ENCODE measurements around the gene HOXB4.
"Not testable (repeated sequence)": the region's sequence is repeated elsewhere in the genome, so short reads cannot be mapped to it uniquely, and the experiment has no call there.

HOXB4 gene

GRCh38 chr17:48535793-48536559 is 42.2 kb downstream of the HOXB4 start:
- DNase-seq (ENCODE audit: insufficient read length, low spot score); FAIRE-seq: not testable (repeated sequence)

GRCh38 chr17:48532261-48532660 is 45.9 kb downstream of the HOXB4 start:
- DNase-seq (ENCODE audit: insufficient read length, low spot score) (no peak), FAIRE-seq (no peak)

GRCh38 chr17:48530887-48531272 is 47.3 kb downstream of the HOXB4 start, which contains the start of gene HOXB1:
Gene HOXB1 (minus strand): TSS chr17:48531011. CDS start chr17:48530904, 107 bp downstream.
- FAIRE-seq (no peak), DNase-seq (ENCODE audit: insufficient read length, low spot score) (no peak)

- DNase-seq (ENCODE audit: insufficient read length, low spot score) (no peak), FAIRE-seq (no peak)
Observed at GRCh38 chr17:48530208-48530886, 47.8 kb downstream of the HOXB4 start.

GRCh38 chr17:48529683-48530009 is 48.5 kb downstream of the HOXB4 start:
- FAIRE-seq (no peak), DNase-seq (ENCODE audit: insufficient read length, low spot score) (no peak)

GRCh38 chr17:48528936-48529682 is 49.0 kb downstream of the HOXB4 start:
- DNase-seq (ENCODE audit: insufficient read length, low spot score) = no peak
- FAIRE-seq = no peak

- DNase-seq (ENCODE audit: insufficient read length, low spot score) (no peak), FAIRE-seq (no peak)
Observed at GRCh38 chr17:48528153-48528935, 49.8 kb downstream of the HOXB4 start.

GRCh38 chr17:48527547-48527932 is 50.6 kb downstream of the HOXB4 start:
- FAIRE-seq = no peak
- DNase-seq (ENCODE audit: insufficient read length, low spot score) = no peak

- FAIRE-seq (no peak), DNase-seq (ENCODE audit: insufficient read length, low spot score) (no peak)
Observed at GRCh38 chr17:48526608-48527546, 51.3 kb downstream of the HOXB4 start.

All from GM19239 (cell line).